NCI-H128 (cell line): Measurements from ENCODE around the gene WDR45B.

Source experiments
- DNase-seq: peaks from one replicate; lab custom pipeline; 2025; ENCODE audit not compliant: unreplicated experiment; lab: John Stamatoyannopoulos, UW

Gene WDR45B

GRCh38 chr17:82601447-82602000 lies 46.7 kb downstream of the WDR45B start:
- DNase-seq = no peak

DNA sequence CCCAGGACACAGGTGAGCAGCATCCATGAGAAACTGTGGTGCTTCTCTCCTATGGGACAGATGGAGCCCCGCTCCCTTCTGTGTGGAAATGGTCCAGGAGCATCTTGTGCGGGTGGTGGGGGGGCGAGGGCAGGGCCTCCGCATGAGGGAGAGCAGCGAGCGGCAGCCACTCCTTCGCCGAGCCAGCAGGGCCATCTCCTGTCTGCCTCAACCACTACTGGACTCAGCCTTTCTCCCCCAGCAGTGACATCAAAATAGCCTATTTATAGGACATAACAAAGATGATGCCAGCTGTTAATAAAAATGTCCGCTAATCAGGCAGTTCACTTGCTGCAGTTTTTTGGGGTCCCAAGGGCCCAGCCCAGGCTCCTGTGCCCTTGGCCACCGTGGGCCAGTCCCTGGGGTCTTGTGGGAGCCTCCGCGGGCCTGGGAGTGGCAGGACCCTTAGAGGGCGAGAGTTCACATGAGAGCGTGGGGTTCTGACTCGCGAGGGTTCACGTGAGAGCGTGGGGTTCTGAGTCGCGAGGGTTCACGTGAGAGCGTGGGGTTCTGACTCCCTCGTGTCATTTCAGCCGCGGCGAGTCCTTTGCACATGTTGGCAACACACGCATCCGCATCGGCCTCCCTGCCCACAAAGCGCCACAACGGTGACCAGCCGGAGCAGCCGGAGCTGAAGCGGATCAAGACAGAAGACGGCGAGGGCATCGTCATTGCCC lies 47.4 kb downstream of the WDR45B start:
- no peak for DNase-seq

DNA sequence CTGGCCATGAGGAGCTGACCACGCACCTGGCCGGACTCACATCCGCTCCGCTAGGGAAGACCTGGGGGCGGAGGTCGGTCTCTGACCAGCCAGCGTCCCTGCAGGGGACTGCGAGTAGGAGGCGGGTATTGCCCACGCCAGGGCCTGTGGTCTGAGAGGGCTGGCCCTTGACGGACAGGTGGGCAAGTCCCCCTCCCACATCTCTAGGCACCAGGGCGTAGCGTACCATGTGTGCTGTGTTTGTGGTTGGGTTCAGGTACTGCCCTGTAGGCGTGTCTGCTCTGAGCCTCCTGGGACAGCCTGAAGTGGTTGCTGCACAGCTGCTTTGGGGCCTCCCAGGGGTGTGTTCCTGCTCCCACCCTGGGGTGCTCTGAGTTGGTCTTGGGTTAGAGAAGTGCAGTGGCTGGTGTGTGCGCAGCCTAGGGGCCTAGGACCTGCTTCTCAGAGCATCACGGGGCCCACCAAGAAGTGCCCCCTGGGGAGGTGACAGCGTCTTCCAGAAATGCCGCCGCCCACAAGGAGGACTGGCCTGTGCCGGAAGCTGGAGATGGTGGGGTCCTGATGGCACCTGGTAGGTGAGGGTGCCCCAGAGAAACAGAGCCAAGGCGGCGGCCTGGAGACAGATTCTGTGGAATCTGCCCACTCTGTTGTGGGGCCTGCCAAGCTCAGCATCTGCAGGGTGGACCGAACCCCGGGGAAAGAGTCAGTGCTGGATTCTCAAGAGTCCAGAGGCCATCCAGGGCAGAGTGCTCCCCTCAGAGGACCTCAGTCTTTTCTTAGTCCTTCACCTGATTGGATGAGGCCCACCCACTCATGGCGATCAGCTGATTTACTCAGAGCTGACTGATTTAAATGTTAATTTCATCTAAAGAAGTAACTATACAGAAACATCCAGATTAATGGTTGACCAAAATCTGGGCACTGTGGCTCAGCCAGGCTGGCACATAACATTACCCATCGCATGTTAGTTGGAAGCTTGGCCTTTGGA lies 48.3 kb downstream of the WDR45B start:
- DNase-seq = no peak

- no peak for DNase-seq
Observed at GRCh38 chr17:82598256-82599119, 49.8 kb downstream of the WDR45B start.

- DNase-seq = no peak
Observed at GRCh38 chr17:82596837-82597672, 51.2 kb downstream of the WDR45B start.

- no peak for DNase-seq
Observed at GRCh38 chr17:82596296-82596695, 51.9 kb downstream of the WDR45B start.

DNA sequence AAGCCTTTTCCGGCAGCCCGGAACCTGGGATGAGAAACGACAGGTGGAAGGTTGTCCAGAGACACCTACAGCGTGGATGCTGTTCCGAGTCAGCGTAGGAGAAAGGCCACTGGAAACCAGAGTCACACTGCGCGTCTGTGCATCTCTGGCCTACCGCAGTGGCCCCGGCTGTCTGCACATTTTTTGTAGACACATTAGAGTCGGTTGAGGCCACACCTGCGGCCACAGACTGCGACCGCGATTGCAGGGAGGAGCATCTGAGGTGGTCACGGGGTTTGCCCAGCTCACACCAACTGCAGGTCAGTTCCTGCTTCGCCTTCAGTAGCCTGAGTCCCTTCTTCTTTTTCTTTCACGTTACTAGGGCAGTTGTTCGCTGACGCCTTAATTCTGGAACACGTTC lies 52.4 kb downstream of the WDR45B start:
- no peak for DNase-seq

DNA sequence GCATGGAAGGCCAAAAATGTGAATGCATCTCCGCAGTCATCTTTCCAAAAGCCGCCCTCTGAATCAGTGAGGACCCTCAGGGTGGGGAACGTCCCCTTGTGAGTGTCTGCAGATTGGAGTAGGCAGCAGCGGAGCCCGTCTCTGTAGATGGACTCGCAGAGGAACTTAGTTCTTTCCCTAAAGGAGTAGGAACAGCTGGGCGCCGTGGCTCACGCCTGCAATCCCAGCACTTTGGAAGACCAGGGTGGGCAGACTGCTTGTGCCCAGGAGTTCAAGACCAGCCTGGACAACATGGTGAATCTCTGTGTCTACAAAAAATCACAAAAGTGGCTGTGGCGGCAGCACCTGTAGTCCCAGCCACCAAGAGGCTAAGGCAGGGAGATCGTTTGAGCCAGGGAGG lies 53.7 kb downstream of the WDR45B start:
- DNase-seq = no peak

DNA sequence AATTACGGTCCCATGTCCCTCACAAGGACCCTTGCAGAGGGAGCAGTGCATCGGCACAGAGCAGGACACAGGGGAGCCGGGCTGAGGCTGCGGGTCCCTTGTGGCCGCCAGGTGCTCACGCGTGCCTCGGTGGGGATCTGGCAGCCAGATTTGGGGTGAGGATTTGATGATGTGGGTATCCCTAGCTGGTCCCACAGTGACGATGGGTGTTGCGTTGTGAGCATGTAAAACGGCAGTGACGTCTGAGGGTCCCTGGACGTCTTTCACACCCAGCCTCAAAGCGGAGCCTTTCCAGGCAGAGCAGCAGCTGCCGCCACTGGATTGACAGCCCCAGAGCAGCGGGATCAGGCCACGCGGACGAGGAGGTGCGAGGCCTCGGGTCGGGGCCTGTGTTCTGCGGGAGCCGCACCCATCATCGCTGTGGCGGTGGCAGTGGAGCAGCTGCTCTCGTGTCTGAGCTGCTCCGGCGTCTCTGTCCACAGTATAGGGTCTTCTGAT lies 54.6 kb downstream of the WDR45B start:
- no peak for DNase-seq

- no peak for DNase-seq
Observed at GRCh38 chr17:82592767-82593589, 55.3 kb downstream of the WDR45B start.

GRCh38 chr17:82592289-82592766 lies 55.9 kb downstream of the WDR45B start:
- DNase-seq = no peak

GRCh38 chr17:82590881-82591539 lies 57.2 kb downstream of the WDR45B start:
- DNase-seq = no peak

GRCh38 chr17:82590216-82590615 lies 58.0 kb downstream of the WDR45B start:
- DNase-seq = no peak

GRCh38 chr17:82589851-82590180 lies 58.4 kb downstream of the WDR45B start:
- no peak for DNase-seq

DNA sequence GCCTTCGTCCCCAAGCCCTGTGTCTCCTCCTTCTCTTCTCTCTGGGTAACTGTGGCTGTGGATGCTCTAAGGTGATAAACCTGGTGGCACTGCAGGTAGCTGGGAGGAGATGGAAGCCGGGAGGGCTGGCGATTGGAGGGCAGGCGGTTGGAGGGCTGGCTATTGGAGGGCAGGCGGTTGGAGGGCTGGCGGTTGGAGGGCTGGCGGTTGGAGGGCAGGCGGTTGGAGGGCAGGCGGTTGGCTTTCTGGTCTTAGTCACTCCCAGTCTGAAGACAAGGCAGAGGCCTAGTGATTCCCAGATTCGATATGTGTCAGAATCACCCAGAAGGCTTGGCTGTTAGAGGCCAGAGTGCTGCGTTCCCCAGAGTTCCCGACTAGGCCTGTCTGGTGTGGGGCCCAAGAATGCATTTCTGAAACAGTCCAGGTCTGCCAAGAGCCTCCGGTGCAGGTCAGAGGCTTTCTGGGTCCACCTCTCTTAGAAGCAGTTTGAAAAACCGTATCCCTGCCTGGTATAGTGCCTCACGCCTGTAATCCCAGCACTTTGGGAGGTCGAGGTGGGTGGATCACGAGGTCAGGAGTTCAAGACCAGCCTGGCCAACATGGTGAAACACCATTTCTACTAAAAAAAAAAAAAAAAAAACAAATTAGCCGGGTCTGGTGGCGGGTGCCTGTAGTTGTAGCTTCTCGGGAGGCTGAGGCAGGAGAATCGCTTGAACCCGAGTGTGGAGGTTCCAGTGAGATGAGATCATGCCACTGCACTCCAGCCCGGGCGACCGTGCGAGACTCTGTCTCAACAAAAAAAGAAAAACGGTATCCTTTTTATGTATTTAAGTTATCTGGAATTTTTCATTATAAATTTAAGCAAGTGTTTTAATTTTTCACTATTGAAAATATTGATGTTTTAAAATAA lies 59.7 kb downstream of the WDR45B start:
- DNase-seq = no peak

- no peak for DNase-seq
Observed at GRCh38 chr17:82587234-82588086, 60.8 kb downstream of the WDR45B start.
